ENCODE measurements around the gene BMP7.

- TF ChIP-seq EZH2phosphoT487 (IDR thresholded peaks at IDR 0.05; ENCODE audit: borderline replicate concordance) = no peak
- TF ChIP-seq, protein P1, sequence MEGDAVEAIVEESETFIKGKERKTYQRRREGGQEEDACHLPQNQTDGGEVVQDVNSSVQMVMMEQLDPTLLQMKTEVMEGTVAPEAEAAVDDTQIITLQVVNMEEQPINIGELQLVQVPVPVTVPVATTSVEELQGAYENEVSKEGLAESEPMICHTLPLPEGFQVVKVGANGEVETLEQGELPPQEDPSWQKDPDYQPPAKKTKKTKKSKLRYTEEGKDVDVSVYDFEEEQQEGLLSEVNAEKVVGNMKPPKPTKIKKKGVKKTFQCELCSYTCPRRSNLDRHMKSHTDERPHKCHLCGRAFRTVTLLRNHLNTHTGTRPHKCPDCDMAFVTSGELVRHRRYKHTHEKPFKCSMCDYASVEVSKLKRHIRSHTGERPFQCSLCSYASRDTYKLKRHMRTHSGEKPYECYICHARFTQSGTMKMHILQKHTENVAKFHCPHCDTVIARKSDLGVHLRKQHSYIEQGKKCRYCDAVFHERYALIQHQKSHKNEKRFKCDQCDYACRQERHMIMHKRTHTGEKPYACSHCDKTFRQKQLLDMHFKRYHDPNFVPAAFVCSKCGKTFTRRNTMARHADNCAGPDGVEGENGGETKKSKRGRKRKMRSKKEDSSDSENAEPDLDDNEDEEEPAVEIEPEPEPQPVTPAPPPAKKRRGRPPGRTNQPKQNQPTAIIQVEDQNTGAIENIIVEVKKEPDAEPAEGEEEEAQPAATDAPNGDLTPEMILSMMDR (conservative IDR thresholded peaks at IDR 0.05; ENCODE audit: low read length) = no peak
These were observed 109.2 kb downstream of the BMP7 start for GRCh38 chr20:57157106-57157691.
